PC-3 (cell line): ENCODE results near the gene IFT57. TPM values are rescaled to one million over a fixed set of nuclear protein-coding genes. Genes with fewer than 3 reads are reported as not detected.

ENCODE experiments used
- ATAC-seq: fragments of 200-7000 bp; cut with Tn5 transposase; 2 replicates; pipeline ENCODE4 v1.9.1; 2020; ENCODE audit warnings: mild to moderate bottlenecking, moderate library complexity
- BruUV-seq: library from RNA; stranded (reverse); fragments of 400-500 nt; replicated peaks from 2 replicates; lab custom pipeline; 2021; lab: Mats Ljungman, UMichigan
- CTCF ChIA-PET: fragments of 300-600 bp; sonication (Branson Sonifier 250); formaldehyde crosslinking; loops from one replicate; lab custom pipeline; 2022; ENCODE audit warnings: antibody characterized with exemption; lab: Charles Lee
- POLR2A ChIA-PET: fragments of 300-600 bp; sonication (Branson Sonifier 250); formaldehyde crosslinking; loops from one replicate; lab custom pipeline; 2022; ENCODE audit warnings: antibody characterized with exemption; ENCODE audit not compliant: unreplicated experiment; lab: Charles Lee
- DNase-seq: peaks from one replicate; pipeline ENCODE4 v3.0.0-alpha.2; 2015
- H2AFZ ChIP-seq: fragments of 300-600 bp; sonication (generic); 2 replicates; pipeline ENCODE4 v1.6.0; 2016; ENCODE audit warnings: antibody characterized with exemption, low read length
- H3F3A ChIP-seq: fragments of 300-600 bp; sonication (generic); one replicate; pipeline ENCODE4 v1.6.0; 2017; ENCODE audit warnings: antibody characterized with exemption, low read length, control low read depth, mild to moderate bottlenecking; ENCODE audit not compliant: unreplicated experiment
- H3K27ac ChIP-seq: fragments of 300-600 bp; sonication (generic); 2 replicates; pipeline ENCODE4 v1.5.1; 2016; ENCODE audit warnings: mild to moderate bottlenecking, low read length
- H3K27me3 ChIP-seq: fragments of 300-600 bp; sonication (generic); 2 replicates; pipeline ENCODE4 v1.6.1; 2016; ENCODE audit warnings: low read length, mixed read lengths
- H3K36me3 ChIP-seq: fragments of 300-600 bp; sonication (generic); 2 replicates; pipeline ENCODE4 v1.6.1; 2016; ENCODE audit warnings: low read depth, mixed run types, low read length, mixed read lengths
- H3K4me1 ChIP-seq: fragments of 300-600 bp; sonication (generic); 2 replicates; pipeline ENCODE4 v1.5.1; 2016; ENCODE audit warnings: low read length; ENCODE audit not compliant: insufficient read depth
- H3K4me2 ChIP-seq: fragments of 300-600 bp; sonication (generic); 2 replicates; pipeline ENCODE4 v1.6.0; 2016; ENCODE audit warnings: low read length
- H3K4me3 ChIP-seq: fragments of 300-600 bp; sonication (generic); 2 replicates; pipeline ENCODE4 v1.5.1; 2016; ENCODE audit warnings: mild to moderate bottlenecking, low read length, mixed read lengths
- H3K79me2 ChIP-seq: fragments of 300-600 bp; sonication (generic); 2 replicates; pipeline ENCODE4 v1.6.1; 2017; ENCODE audit warnings: low read length, mixed read lengths
- H3K9ac ChIP-seq: fragments of 300-600 bp; sonication (generic); 2 replicates; pipeline ENCODE4 v1.6.0; 2016; ENCODE audit warnings: mild to moderate bottlenecking, low read length
- H3K9me2 ChIP-seq: fragments of 300-600 bp; sonication (generic); replicated peaks from 2 replicates; pipeline ENCODE4 v1.6.1; 2016; ENCODE audit warnings: mixed run types, low read length, mixed read lengths
- H3K9me3 ChIP-seq: fragments of 300-600 bp; sonication (generic); 2 replicates; pipeline ENCODE4 v1.6.1; 2016; ENCODE audit warnings: low read length, mixed read lengths
- H4K20me1 ChIP-seq: fragments of 300-600 bp; sonication (generic); 2 replicates; pipeline ENCODE4 v1.6.1; 2016; ENCODE audit warnings: low read length, mixed read lengths
- CTCF ChIP-seq: fragments of 300-600 bp; sonication (generic); conservative IDR thresholded peaks from 2 replicates; pipeline ENCODE4 v1.5.1; 2017; ENCODE audit warnings: antibody characterized with exemption, low read depth, mild to moderate bottlenecking, low read length
- EZH2 ChIP-seq: fragments of 300-600 bp; sonication (generic); IDR thresholded peaks from one replicate; pipeline ENCODE4 v1.6.1; 2017; ENCODE audit warnings: antibody characterized with exemption, mild to moderate bottlenecking, low read length; ENCODE audit not compliant: unreplicated experiment
- EZH2phosphoT487 ChIP-seq: fragments of 300-600 bp; sonication (generic); IDR thresholded peaks from 2 replicates; pipeline ENCODE4 v1.6.1; 2018; ENCODE audit warnings: mild to moderate bottlenecking, antibody characterized with exemption, low read length, borderline replicate concordance
- intact Hi-C: fragments of 100-400 bp; cut with micrococcal nuclease; formaldehyde crosslinking; loops from 2 replicates; pipeline ENCODE4 v1.9.0; 2023
- total RNA-seq: library from RNA; depleted of rRNA; stranded (reverse); fragments of >200 nt; gene quantifications from 2 replicates; pipeline ENCODE4 v1.2.3, GENCODE V29; 2014

Gene IFT57
- total RNA-seq, 1 experiment from 2014 or later = 54.0 TPM

GRCh38 chr3:108235290-108235689, 13.1 kb upstream of the IFT57 start:
- ChIA-PET POLR2A (no interaction called here), CTCF (no interaction called here)
- BruUV-seq = no TSS peak
- no peak overlapping the region for H3K27ac ChIP-seq
- DNase-seq = no peak
- intact Hi-C loops = no loop called here
- H3K4me3 ChIP-seq = no peak overlapping the region
- no peaks in the 10 kb centered on the region for H3K9me3 ChIP-seq
- TF ChIP-seq EZH2 = no peak
- no peak for TF ChIP-seq CTCF
- TF ChIP-seq EZH2phosphoT487 = no peak
- no peaks in the 10 kb centered on the region for H3K79me2 ChIP-seq
- no peak overlapping the region for H3K4me2 ChIP-seq
- H3K36me3 ChIP-seq = no peaks in the 10 kb centered on the region
- no peaks in the 10 kb centered on the region for H3K27me3 ChIP-seq
- no peak overlapping the region for H2AFZ ChIP-seq
- H3K9ac ChIP-seq = no peak overlapping the region
- no peaks in the 10 kb centered on the region for H3F3A ChIP-seq
- no peaks in the 10 kb centered on the region for H4K20me1 ChIP-seq
- H3K9me2 ChIP-seq = no peaks in the 10 kb centered on the region
- no peaks in the 10 kb centered on the region for H3K4me1 ChIP-seq
- no peak for ATAC-seq

- TF ChIP-seq EZH2phosphoT487 (no peak), EZH2 (no peak), CTCF (no peak)
- no peaks in the 10 kb centered on the region for H3K9me2 ChIP-seq
- no peak overlapping the region for H3K9ac ChIP-seq
- H3K79me2 ChIP-seq = no peaks in the 10 kb centered on the region
- no peaks in the 10 kb centered on the region for H4K20me1 ChIP-seq
- POLR2A ChIA-PET = no interaction called here
- H3K27me3 ChIP-seq = no peaks in the 10 kb centered on the region
- CTCF ChIA-PET = no interaction called here
- BruUV-seq = no TSS peak
- intact Hi-C loops = no loop called here
- no peak for ATAC-seq
- H3K4me1 ChIP-seq = no peaks in the 10 kb centered on the region
- no peak overlapping the region for H2AFZ ChIP-seq
- H3K27ac ChIP-seq = no peak overlapping the region
- no peak overlapping the region for H3K4me2 ChIP-seq
- H3F3A ChIP-seq = no peaks in the 10 kb centered on the region
- H3K4me3 ChIP-seq = no peak overlapping the region
- H3K36me3 ChIP-seq = no peaks in the 10 kb centered on the region
- DNase-seq = no peak
- H3K9me3 ChIP-seq = no peaks in the 10 kb centered on the region
Observed at GRCh38 chr3:108234387-108234957, 12.2 kb upstream of the IFT57 start.

- intact Hi-C loops = no loop called here
- Histone ChIP-seq H3K4me1 (peaks cover 6% of the 10 kb centered on the region; the same call in 1 of the 2 replicates), H3K36me3 (no peaks in the 10 kb centered on the region), H4K20me1 (no peaks in the 10 kb centered on the region), H3K27me3 (no peaks in the 10 kb centered on the region), H3K4me2 (no peak overlapping the region), H3K9me3 (no peaks in the 10 kb centered on the region), H3K27ac (no peak overlapping the region), H3F3A (no peaks in the 10 kb centered on the region), H3K9me2 (no peaks in the 10 kb centered on the region), H3K9ac (no peak overlapping the region), H3K4me3 (no peak overlapping the region), H3K79me2 (no peaks in the 10 kb centered on the region), H2AFZ (no peak overlapping the region)
- no TSS peak for BruUV-seq
- TF ChIP-seq EZH2phosphoT487 = no peak
- TF ChIP-seq CTCF = no peak
- TF ChIP-seq EZH2 = no peak
- ATAC-seq (no peak), DNase-seq (no peak)
- ChIA-PET CTCF (no interaction called here), POLR2A (no interaction called here)
Observed at GRCh38 chr3:108228286-108228685, 6.1 kb upstream of the IFT57 start.
